Smooth muscle cell (in vitro differentiated cells): ENCODE measurements around the gene AHI1. TPM values are rescaled to one million over a fixed set of nuclear protein-coding genes. Genes with fewer than 3 reads are reported as not detected.

Experiments used
- DNase-seq: peaks from one replicate; lab custom pipeline; 2025; ENCODE audit not compliant: unreplicated experiment; lab: John Stamatoyannopoulos, UW
- H2AFZ ChIP-seq: fragments of 200-600 bp; sonication (generic); 2 replicates; pipeline ENCODE4 v1.6.0; 2016; ENCODE audit warnings: antibody characterized with exemption, low read depth, mild to moderate bottlenecking
- H3F3A ChIP-seq: fragments of 200-600 bp; sonication (generic); 2 replicates; pipeline ENCODE4 v1.6.0; 2017; ENCODE audit warnings: antibody characterized with exemption, low read depth
- H3K27ac ChIP-seq: fragments of 200-600 bp; sonication (generic); 2 replicates; pipeline ENCODE4 v1.5.1; 2016; ENCODE audit warnings: low read depth, mild to moderate bottlenecking
- H3K27me3 ChIP-seq: fragments of 200-600 bp; sonication (generic); 2 replicates; pipeline ENCODE4 v1.6.1; 2016; ENCODE audit warnings: low read depth, mild to moderate bottlenecking
- H3K36me3 ChIP-seq: fragments of 200-600 bp; sonication (generic); 2 replicates; pipeline ENCODE4 v1.5.1; 2016; ENCODE audit warnings: low read depth
- H3K4me1 ChIP-seq: fragments of 200-600 bp; sonication (generic); 2 replicates; pipeline ENCODE4 v1.5.1; 2016; ENCODE audit warnings: low read depth
- H3K4me2 ChIP-seq: fragments of 200-600 bp; sonication (generic); 2 replicates; pipeline ENCODE4 v1.6.0; 2016; ENCODE audit warnings: mild to moderate bottlenecking
- H3K4me3 ChIP-seq: fragments of 200-600 bp; sonication (generic); 2 replicates; pipeline ENCODE4 v1.5.1; 2016; ENCODE audit warnings: mild to moderate bottlenecking
- H3K79me2 ChIP-seq: fragments of 200-600 bp; sonication (generic); 2 replicates; pipeline ENCODE4 v1.6.0; 2016; ENCODE audit warnings: low read depth, mild to moderate bottlenecking
- H3K9ac ChIP-seq: fragments of 200-600 bp; sonication (generic); 2 replicates; pipeline ENCODE4 v1.6.0; 2016; ENCODE audit warnings: low read depth
- H3K9me3 ChIP-seq: fragments of 200-600 bp; sonication (generic); replicated peaks from 2 replicates; pipeline ENCODE4 v1.5.1; 2016; ENCODE audit warnings: low read depth
- H4K20me1 ChIP-seq: fragments of 200-600 bp; sonication (generic); 2 replicates; pipeline ENCODE4 v1.6.0; 2016; ENCODE audit warnings: low read depth
- WGBS: methylation state at CpG from one replicate; pipeline ENCODE4 v1.1.7; 2016; ENCODE audit warnings: low lambda C conversion rate; 5-methylcytosine and 5-hydroxymethylcytosine counted together
- polyA plus RNA-seq: library from polyadenylated mRNA; unstranded; fragments of >200 nt; fragmentation: Nextera tagmentation; extraction: Ambion mirVana; gene quantifications from 2 replicates; pipeline ENCODE4 v1.2.1, GENCODE V29; 2016
- total RNA-seq: library from RNA; depleted of rRNA; stranded (reverse); fragments of >200 nt; gene quantifications from 2 replicates; pipeline ENCODE4 v1.2.3, GENCODE V29; 2014
- TF ChIP-seq, protein P1 (sequence below): fragments of 200-600 bp; sonication (generic); IDR thresholded peaks from 2 replicates; pipeline ENCODE4 v1.5.1; 2017; ENCODE audit warnings: borderline replicate concordance, mild to moderate bottlenecking, antibody characterized with exemption; ENCODE audit not compliant: insufficient read depth, poor library complexity, severe bottlenecking

AHI1 gene
- total and polyA plus RNA-seq, 2 experiments from 2014 or later: 16.0 to 18.8 TPM

DNA sequence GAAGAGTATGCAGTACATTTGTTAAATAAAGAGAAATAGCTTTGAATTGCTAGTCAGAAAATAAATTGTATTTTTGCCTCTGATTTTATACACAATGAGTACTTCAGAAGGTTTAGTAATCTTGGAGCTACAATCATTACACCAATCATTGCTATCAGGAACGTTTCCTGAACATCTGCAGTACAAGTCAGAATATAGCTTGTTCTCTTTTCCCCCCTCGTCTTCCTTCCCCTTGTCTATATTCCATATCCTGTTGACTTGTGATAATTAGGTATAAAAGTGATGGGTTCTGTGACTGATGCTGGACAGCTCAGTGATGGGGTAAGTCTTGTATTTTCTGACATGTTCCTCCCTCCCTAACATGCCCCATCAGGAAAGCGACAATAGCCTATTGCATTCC, 94.0 kb downstream of the AHI1 start:
- Histone ChIP-seq H3K79me2 (no peaks in the 10 kb centered on the region), H4K20me1 (no peaks in the 10 kb centered on the region), H3K4me3 (no peak overlapping the region), H3K9me3 (no peaks in the 10 kb centered on the region), H3K27ac (no peak overlapping the region), H3K27me3 (no peaks in the 10 kb centered on the region), H3K36me3 (peaks cover 3% of the 10 kb centered on the region), H3K4me2 (no peak overlapping the region), H3F3A (no peaks in the 10 kb centered on the region), H3K9ac (no peak overlapping the region), H2AFZ (no peak overlapping the region), H3K4me1 (no peaks in the 10 kb centered on the region)
- TF ChIP-seq, protein P1, sequence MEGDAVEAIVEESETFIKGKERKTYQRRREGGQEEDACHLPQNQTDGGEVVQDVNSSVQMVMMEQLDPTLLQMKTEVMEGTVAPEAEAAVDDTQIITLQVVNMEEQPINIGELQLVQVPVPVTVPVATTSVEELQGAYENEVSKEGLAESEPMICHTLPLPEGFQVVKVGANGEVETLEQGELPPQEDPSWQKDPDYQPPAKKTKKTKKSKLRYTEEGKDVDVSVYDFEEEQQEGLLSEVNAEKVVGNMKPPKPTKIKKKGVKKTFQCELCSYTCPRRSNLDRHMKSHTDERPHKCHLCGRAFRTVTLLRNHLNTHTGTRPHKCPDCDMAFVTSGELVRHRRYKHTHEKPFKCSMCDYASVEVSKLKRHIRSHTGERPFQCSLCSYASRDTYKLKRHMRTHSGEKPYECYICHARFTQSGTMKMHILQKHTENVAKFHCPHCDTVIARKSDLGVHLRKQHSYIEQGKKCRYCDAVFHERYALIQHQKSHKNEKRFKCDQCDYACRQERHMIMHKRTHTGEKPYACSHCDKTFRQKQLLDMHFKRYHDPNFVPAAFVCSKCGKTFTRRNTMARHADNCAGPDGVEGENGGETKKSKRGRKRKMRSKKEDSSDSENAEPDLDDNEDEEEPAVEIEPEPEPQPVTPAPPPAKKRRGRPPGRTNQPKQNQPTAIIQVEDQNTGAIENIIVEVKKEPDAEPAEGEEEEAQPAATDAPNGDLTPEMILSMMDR: no peak
- DNase-seq: no peak
- 95% methylated on average over 3 of the region's 3 CpGs for WGBS

DNA sequence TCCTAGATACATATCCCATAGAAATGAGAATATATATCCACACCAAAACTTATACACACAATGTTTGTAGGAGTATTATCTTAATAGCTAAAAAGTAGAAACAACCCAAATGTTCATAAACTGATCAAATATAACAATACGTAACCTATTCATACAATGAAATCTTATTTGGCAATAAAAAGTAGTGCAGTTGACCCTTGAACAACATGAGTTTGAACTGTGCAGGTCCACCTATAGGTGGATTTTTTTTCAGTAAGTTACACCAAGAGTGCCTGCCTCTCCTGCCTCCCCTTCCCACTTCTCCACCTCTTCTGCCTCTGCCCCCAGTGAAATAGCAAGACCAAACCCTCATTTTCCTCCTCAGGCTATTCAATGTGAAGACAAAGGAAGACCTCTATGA, 95.2 kb downstream of the AHI1 start:
- no peak overlapping the region for H3K27ac ChIP-seq
- TF ChIP-seq, protein P1: no peak
- no peaks in the 10 kb centered on the region for H3K27me3 ChIP-seq
- no peaks in the 10 kb centered on the region for H4K20me1 ChIP-seq
- 97% methylated on average over 1 of the region's 1 CpG for WGBS
- no peaks in the 10 kb centered on the region for H3K79me2 ChIP-seq
- H2AFZ ChIP-seq: no peak overlapping the region
- no peaks in the 10 kb centered on the region for H3F3A ChIP-seq
- H3K9ac ChIP-seq: no peak overlapping the region
- no peak overlapping the region for H3K4me3 ChIP-seq
- peaks cover 3% of the 10 kb centered on the region for H3K36me3 ChIP-seq
- no peaks in the 10 kb centered on the region for H3K4me1 ChIP-seq
- no peaks in the 10 kb centered on the region for H3K9me3 ChIP-seq
- no peak overlapping the region for H3K4me2 ChIP-seq
- DNase-seq: no peak

DNA sequence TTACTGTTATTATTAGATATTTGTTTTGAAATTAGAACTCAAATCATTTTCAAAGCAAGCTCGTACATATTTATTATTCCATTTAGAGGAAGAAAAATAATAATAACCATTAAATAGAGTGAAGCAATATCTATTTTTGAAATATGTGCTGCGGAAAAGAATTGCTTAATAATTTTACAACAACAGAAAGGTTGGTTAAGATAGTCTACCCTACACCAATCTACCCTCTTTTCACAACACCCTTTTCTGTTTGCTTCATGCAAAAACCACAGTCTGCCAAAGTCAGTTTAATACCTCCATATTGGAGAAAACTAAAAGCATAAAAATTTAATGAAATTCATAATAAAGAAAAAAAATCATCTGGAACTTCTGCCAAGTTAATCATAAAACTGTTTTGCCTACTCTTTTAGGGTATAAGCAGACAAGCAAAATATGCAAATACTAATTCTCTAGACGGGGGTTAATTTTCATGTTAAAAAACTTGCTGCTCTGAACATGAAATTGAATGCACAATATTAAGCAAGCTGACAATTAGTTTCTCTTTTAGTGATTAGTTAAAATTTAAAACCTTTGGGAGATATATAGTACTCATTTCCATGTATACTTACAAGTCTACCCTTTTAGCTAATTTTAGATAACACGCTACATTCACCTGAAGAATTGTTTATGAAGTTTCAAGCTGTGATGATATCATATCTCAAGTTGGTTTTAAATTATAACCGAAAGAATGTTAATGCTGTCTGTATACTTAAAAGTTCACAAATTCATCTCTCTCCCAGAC, 100.2 kb downstream of the AHI1 start:
- Histone ChIP-seq H3K4me1 (no peaks in the 10 kb centered on the region), H3K4me3 (no peak overlapping the region), H3K79me2 (no peaks in the 10 kb centered on the region), H3K9ac (no peak overlapping the region), H3K27ac (no peak overlapping the region), H3K27me3 (no peaks in the 10 kb centered on the region), H3F3A (no peaks in the 10 kb centered on the region), H3K36me3 (peaks cover 3% of the 10 kb centered on the region), H3K9me3 (no peaks in the 10 kb centered on the region), H3K4me2 (no peak overlapping the region), H2AFZ (no peak overlapping the region), H4K20me1 (no peaks in the 10 kb centered on the region)
- TF ChIP-seq, protein P1: no peak
- no peak for DNase-seq
- 96% methylated on average over 5 of the region's 5 CpGs for WGBS

DNA sequence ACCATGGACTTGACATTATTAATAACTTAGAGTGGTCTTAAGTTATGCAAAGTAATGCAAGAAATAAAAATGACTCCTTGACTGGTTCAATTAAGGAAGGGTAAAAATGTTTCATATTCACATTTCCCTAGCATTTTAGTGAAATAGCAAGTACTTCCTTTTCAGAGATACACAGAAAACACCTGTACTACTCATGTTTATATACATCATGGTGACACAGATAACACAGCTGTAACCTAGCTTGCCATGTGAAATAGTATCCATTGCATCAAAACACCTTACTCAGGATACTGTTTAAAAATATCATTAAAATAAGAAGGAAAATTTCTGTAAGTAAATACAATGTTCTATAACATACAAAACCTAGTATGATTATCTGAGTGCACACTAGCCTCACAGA, 102.4 kb downstream of the AHI1 start:
- Histone ChIP-seq H3K4me3 (no peak overlapping the region), H3K27ac (no peak overlapping the region), H3F3A (no peaks in the 10 kb centered on the region), H3K4me1 (no peaks in the 10 kb centered on the region), H2AFZ (no peak overlapping the region), H3K36me3 (no peaks in the 10 kb centered on the region), H3K9me3 (no peaks in the 10 kb centered on the region), H4K20me1 (no peaks in the 10 kb centered on the region), H3K4me2 (no peak overlapping the region), H3K27me3 (no peaks in the 10 kb centered on the region), H3K79me2 (no peaks in the 10 kb centered on the region), H3K9ac (no peak overlapping the region)
- TF ChIP-seq, protein P1: no peak
- no peak for DNase-seq
